A549 (cell line): Measurements from ENCODE around the gene SPRYD3. TPM values are rescaled to one million over a fixed set of nuclear protein-coding genes. Genes with fewer than 3 reads are reported as not detected.

Experiments
- ATAC-seq, 2 experiments: fragments of 200-7000 bp in 1 of 2; fragments of >200 bp in 1 of 2; cut with Nextera tagmentation in 1 of 2; cut with Tn5 transposase in 1 of 2; 3 replicates each; pipeline versions ENCODE4 v1.8.0 to v1.9.1; 2018 to 2020; ENCODE audit warnings: mild to moderate bottlenecking in 1 of 2, moderate library complexity in 1 of 2
- CTCF ChIA-PET: fragments of 300-600 bp; sonication (Branson Sonifier 250); formaldehyde crosslinking; extraction: SDS; loops from one replicate; lab custom pipeline; 2021; ENCODE audit warnings: antibody characterized with exemption, inconsistent platforms; lab: Yijun Ruan, JAX
- POLR2A ChIA-PET: fragments of 350-600 bp; formaldehyde crosslinking; extraction: SDS; loops from one replicate; lab custom pipeline; 2021; ENCODE audit warnings: antibody characterized with exemption, inconsistent platforms; lab: Yijun Ruan, JAX
- DNase-seq, 2 experiments: peaks; one replicate each; pipeline versions ENCODE4 v3.0.0 to v3.0.0-alpha.2; 2011 to 2016; ENCODE audit warnings: low read depth in 1 of 2, low spot score in 1 of 2
- FAIRE-seq: peaks from 2 replicates; lab custom pipeline; 2011; peaks lifted over from hg19 to GRCh38; lab: Jason Lieb, UNC
- H3K27ac ChIP-seq, 2 experiments: fragments of >200 bp; sonication (Bioruptor Twin); formaldehyde crosslinking; 3 replicates each; pipeline ENCODE4 v1.5.1; 2016 to 2017
- H3K4me1 ChIP-seq: fragments of >200 bp; sonication (Bioruptor Twin); formaldehyde crosslinking; 3 replicates; pipeline ENCODE4 v1.6.1; 2016
- H3K4me2 ChIP-seq: fragments of >200 bp; sonication (Bioruptor Twin); formaldehyde crosslinking; 3 replicates; pipeline ENCODE4 v1.6.1; 2016
- H3K4me3 ChIP-seq: fragments of >200 bp; sonication (Bioruptor Twin); formaldehyde crosslinking; 3 replicates; pipeline ENCODE4 v1.5.1; 2016
- H3K9me3 ChIP-seq: fragments of >200 bp; sonication (Bioruptor Twin); formaldehyde crosslinking; 3 replicates; pipeline ENCODE4 v1.6.1; 2016
- CBX8 ChIP-seq: fragments of 200-600 bp; sonication (generic); IDR thresholded peaks from 2 replicates; pipeline ENCODE4 v1.6.1; 2016
- CHD4 ChIP-seq: fragments of 200-600 bp; sonication (generic); IDR thresholded peaks from 2 replicates; pipeline ENCODE4 v1.6.1; 2016; ENCODE audit warnings: antibody characterized with exemption, mild to moderate bottlenecking, borderline replicate concordance
- EHF ChIP-seq: fragments of 250-450 bp; sonication (Bioruptor Pico); IDR thresholded peaks from 2 replicates; pipeline ENCODE4 v1.5.0; 2020; ENCODE audit warnings: mild to moderate bottlenecking
- EHMT2 ChIP-seq: fragments of 200-600 bp; sonication (generic); IDR thresholded peaks from 2 replicates; pipeline ENCODE4 v1.6.1; 2016; ENCODE audit warnings: antibody characterized with exemption, low read depth, mild to moderate bottlenecking, moderate library complexity
- EP300 ChIP-seq, 2 experiments: fragments of >200 bp; sonication (Bioruptor Twin); formaldehyde crosslinking; IDR thresholded peaks; 2 replicates in 1 of 2; 3 replicates in 1 of 2; pipeline ENCODE4 v1.6.1; 2016 to 2017
- FOSL2 ChIP-seq, 2 experiments: fragments of 450-650 bp in 1 of 2; fragments of >200 bp in 1 of 2; sonication (Bioruptor Twin) in 1 of 2; formaldehyde crosslinking; IDR thresholded peaks; 2 replicates each; pipeline versions ENCODE4 v1.5.0 to v1.6.1; 2016 to 2020; ENCODE audit warnings: mild to moderate bottlenecking in 1 of 2, moderate library complexity in 1 of 2
- FOXS1 ChIP-seq: fragments of 250-450 bp; sonication (Bioruptor Pico); IDR thresholded peaks from 2 replicates; pipeline ENCODE4 v1.5.0; 2020; ENCODE audit warnings: mild to moderate bottlenecking, moderate library complexity
- GATA3 ChIP-seq: IDR thresholded peaks from 2 replicates; pipeline ENCODE4 v1.6.1; 2012; ENCODE audit warnings: borderline replicate concordance
- HEYL ChIP-seq: fragments of 250-450 bp; sonication (Bioruptor Pico); IDR thresholded peaks from 2 replicates; pipeline ENCODE4 v1.8.0; 2021; ENCODE audit warnings: mild to moderate bottlenecking, moderate library complexity
- HOXB5 ChIP-seq: fragments of 250-450 bp; sonication (Bioruptor Pico); IDR thresholded peaks from 2 replicates; pipeline ENCODE4 v1.5.0; 2020; ENCODE audit warnings: mild to moderate bottlenecking, moderate library complexity
- KDM5A ChIP-seq: fragments of 200-600 bp; sonication (generic); IDR thresholded peaks from 2 replicates; pipeline ENCODE4 v1.6.1; 2016; ENCODE audit warnings: antibody characterized with exemption, mild to moderate bottlenecking
- MAFK ChIP-seq: fragments of 450-650 bp; IDR thresholded peaks from 2 replicates; pipeline ENCODE4 v1.6.1; 2014; ENCODE audit not compliant: partially characterized antibody
- MYC ChIP-seq: IDR thresholded peaks from 2 replicates; pipeline ENCODE4 v1.6.1; 2012; ENCODE audit warnings: mild to moderate bottlenecking, inconsistent platforms, low read length, improper control_type of control experiment, borderline replicate concordance
- NR3C1 ChIP-seq: fragments of >200 bp; sonication (Bioruptor Twin); formaldehyde crosslinking; IDR thresholded peaks from 3 replicates; pipeline ENCODE4 v1.6.1; 2017
- PHF8 ChIP-seq: fragments of 200-600 bp; sonication (generic); IDR thresholded peaks from 2 replicates; pipeline ENCODE4 v1.6.1; 2016; ENCODE audit warnings: low read depth, mild to moderate bottlenecking, antibody characterized with exemption, moderate library complexity, borderline replicate concordance
- POLR2A ChIP-seq: IDR thresholded peaks from 2 replicates; pipeline ENCODE4 v1.6.1; 2012; ENCODE audit warnings: mild to moderate bottlenecking, low read length
- RAD21 ChIP-seq, 2 experiments: fragments of >200 bp in 1 of 2; sonication (Bioruptor Twin) in 1 of 2; formaldehyde crosslinking in 1 of 2; IDR thresholded peaks in 1 of 2; conservative IDR thresholded peaks in 1 of 2; 2 replicates in 1 of 2; 3 replicates in 1 of 2; pipeline ENCODE4 v1.6.1; 2012 to 2018; ENCODE audit warnings: inconsistent platforms in 1 of 2
- SMC3 ChIP-seq: fragments of >200 bp; sonication (Bioruptor Twin); formaldehyde crosslinking; IDR thresholded peaks from 3 replicates; pipeline ENCODE4 v1.6.1; 2018; ENCODE audit warnings: inconsistent platforms
- SREBF2 ChIP-seq: fragments of 450-650 bp; IDR thresholded peaks from 2 replicates; pipeline ENCODE4 v1.6.1; 2014; ENCODE audit warnings: mild to moderate bottlenecking, moderate library complexity
- TFCP2L1 ChIP-seq: fragments of 250-450 bp; sonication (Bioruptor Pico); IDR thresholded peaks from 2 replicates; pipeline ENCODE4 v1.5.0; 2021; ENCODE audit warnings: mild to moderate bottlenecking
- ZC3H11A ChIP-seq: fragments of 450-650 bp; IDR thresholded peaks from 2 replicates; pipeline ENCODE4 v1.6.1; 2014; ENCODE audit warnings: antibody characterized with exemption, mild to moderate bottlenecking
- WGBS: methylation state at CpG from one replicate; pipeline ENCODE4 v1.1.6; 2017; ENCODE audit errors: missing lambda C conversion rate; 5-methylcytosine and 5-hydroxymethylcytosine counted together
- polyA plus RNA-seq, 4 experiments: library from polyadenylated mRNA; depleted of rRNA in 3 of 4; stranded (reverse); fragments of >200 nt; fragmentation: RNase III in 1 of 4; extraction: RNeasy Plus Mini Kit Qiagen cat#74134 plus additional on column Dnase treatment in 1 of 4; gene quantifications; 2 replicates in 3 of 4; 3 replicates in 1 of 4; pipeline ENCODE4 v1.2.3, GENCODE V29; 2011 to 2017
- TF ChIP-seq, protein P1 (sequence below): fragments of >200 bp; sonication (Bioruptor Twin); formaldehyde crosslinking; IDR thresholded peaks from 3 replicates; pipeline ENCODE4 v1.6.1; 2016
- TF ChIP-seq, protein P2 (sequence below): IDR thresholded peaks from 2 replicates; pipeline ENCODE4 v1.6.1; 2012
- TF ChIP-seq, protein P3 (sequence below): IDR thresholded peaks from 2 replicates; pipeline ENCODE4 v1.6.1; 2012
- TF ChIP-seq, protein P4 (sequence below): IDR thresholded peaks from 2 replicates; pipeline ENCODE4 v1.6.1; 2012; ENCODE audit warnings: low read depth, borderline replicate concordance
- TF ChIP-seq, protein P5 (sequence below): fragments of 250-450 bp; sonication (Bioruptor Pico); IDR thresholded peaks from 2 replicates; pipeline ENCODE4 v1.5.0; 2021; ENCODE audit warnings: mild to moderate bottlenecking, moderate library complexity, borderline replicate concordance

Gene SPRYD3
- polyA plus RNA-seq, 2 of the 4 experiments (the other 2 are of a cell fraction), result 17.3 to 26.8 TPM

DNA sequence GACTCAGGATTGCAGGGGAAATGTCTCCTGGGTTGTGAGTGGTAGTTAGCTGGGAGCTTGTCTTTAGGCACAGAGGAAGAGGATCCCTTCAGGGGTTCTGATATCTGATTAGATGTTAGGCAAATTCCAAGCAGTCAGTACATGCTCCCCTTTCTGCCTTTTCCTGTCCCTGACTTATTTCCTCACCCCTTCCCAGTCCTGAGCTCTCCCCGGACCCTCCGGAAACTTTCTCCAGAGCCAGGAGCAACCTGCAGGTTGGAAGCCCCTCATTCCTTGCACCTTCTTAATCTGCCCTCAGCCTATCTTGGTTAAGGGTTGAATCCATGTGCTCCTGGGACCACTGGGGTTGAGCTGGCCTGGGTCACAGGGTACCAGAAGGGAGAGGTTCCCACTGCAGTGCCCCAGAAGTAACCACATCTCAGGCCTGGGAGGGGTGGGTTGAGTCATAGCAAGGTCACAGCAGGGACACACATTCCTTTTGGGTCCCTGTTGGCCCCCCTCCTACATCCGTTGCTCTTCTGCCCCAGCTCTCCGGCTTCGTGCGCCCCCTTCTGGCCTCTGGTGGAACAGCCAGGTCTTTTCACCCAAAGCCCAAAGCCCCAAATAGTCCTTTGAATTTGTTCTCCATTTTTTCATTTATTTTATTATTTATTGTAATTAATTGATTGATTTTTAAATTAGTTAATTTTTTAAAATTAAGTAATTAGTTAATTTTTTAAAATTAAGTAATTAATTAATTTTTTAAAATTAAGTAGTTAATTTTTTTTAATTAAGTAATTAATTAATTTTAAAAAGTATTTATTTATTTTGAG, 20.1 kb upstream of the SPRYD3 start (continued):
- TF ChIP-seq, protein P1, sequence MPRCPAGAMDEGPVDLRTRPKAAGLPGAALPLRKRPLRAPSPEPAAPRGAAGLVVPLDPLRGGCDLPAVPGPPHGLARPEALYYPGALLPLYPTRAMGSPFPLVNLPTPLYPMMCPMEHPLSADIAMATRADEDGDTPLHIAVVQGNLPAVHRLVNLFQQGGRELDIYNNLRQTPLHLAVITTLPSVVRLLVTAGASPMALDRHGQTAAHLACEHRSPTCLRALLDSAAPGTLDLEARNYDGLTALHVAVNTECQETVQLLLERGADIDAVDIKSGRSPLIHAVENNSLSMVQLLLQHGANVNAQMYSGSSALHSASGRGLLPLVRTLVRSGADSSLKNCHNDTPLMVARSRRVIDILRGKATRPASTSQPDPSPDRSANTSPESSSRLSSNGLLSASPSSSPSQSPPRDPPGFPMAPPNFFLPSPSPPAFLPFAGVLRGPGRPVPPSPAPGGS, result no peak
- TF ChIP-seq HEYL (CRISPR knock-in tag) (no peak), CHD4 (no peak), EHMT2 (no peak)

DNA sequence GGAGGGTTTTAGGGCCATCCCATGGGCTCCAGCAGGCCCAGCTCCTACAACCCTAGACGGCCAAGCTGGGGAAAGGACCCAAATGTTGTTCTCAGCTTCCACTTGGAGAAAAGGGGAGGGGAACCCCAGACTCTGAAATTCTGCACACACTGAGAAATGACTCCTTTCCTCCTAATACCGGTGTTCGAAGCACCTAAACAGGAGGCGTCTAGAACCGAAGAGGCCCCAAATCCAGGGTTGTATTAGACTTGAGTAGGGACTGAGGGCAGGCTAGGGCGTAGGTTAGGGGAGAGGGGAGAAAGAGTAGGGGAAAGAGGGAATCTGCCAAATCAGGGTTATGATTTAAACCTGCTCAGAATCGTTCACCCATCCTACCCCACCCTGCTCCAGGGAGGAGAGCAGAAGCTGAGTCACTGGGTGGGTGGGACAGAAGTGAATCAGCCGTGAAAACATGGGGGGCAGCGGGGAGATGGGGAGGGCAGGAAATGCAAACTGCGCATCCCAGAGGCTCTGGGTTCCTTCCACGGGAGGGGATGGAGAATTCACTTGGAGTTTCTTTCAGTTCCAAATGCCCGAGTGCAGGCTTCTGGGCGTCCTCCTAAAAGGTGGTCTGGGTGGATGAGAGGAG, 19.3 kb upstream of the SPRYD3 start:
- Histone ChIP-seq H3K27ac (peak overlapping the region; percentile 92 to 95), H3K4me2 (peak overlapping the region; percentile 95), H3K4me3 (peak overlapping the region; percentile 54), H3K9me3 (no peaks in the 10 kb centered on the region), H3K4me1 (peaks cover 51% of the 10 kb centered on the region)
- POLR2A ChIA-PET, result interaction anchor here (0.7 to 3.5 kb wide), 6 partner anchors 19 to 82 kb away, joined by 3 to 46 read pairs (median 10); partner anchors contain the start of genes CSAD, SPRYD3 and ZNF740
- FAIRE-seq (no peak), DNase-seq (peak; percentile 69 to 74), ATAC-seq (peak; percentile 46 to 61)
- 2% methylated on average over 13 of the region's 13 CpGs for WGBS
- CTCF ChIA-PET, result interaction anchor here (0.5 to 38.0 kb wide), 23 partner anchors 8 to 204 kb away, joined by 3 to 1424 read pairs (median 3); partner anchors contain the start of genes CSAD, SPRYD3, TNS2 and ZNF740
- no peak for TF ChIP-seq MYC
- no peak for TF ChIP-seq ZC3H11A
- TF ChIP-seq FOXS1 (CRISPR knock-in tag), result no peak
- TF ChIP-seq MAFK, result peak; percentile 38
- TF ChIP-seq, protein P2, sequence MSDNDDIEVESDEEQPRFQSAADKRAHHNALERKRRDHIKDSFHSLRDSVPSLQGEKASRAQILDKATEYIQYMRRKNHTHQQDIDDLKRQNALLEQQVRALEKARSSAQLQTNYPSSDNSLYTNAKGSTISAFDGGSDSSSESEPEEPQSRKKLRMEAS, result peak; percentile 23
- TF ChIP-seq NR3C1, result no peak
- 0 out of 5 replicates have a peak, but pooled peaks of 1 of the 2 experiments have one; percentile 1 for TF ChIP-seq RAD21 (conservative IDR thresholded peaks at IDR 0.05 in 1 of 2, IDR thresholded peaks at IDR 0.05 in 1 of 2)
- TF ChIP-seq FOSL2 (IDR thresholded peaks at IDR 0.05), result peak; percentile 67
- TF ChIP-seq FOSL2 (CRISPR knock-in tag; IDR thresholded peaks at IDR 0.05), result peak; percentile 43; the same call in 1 of the 2 replicates
- peak; percentile 42 for TF ChIP-seq POLR2A
- TF ChIP-seq, protein P3, sequence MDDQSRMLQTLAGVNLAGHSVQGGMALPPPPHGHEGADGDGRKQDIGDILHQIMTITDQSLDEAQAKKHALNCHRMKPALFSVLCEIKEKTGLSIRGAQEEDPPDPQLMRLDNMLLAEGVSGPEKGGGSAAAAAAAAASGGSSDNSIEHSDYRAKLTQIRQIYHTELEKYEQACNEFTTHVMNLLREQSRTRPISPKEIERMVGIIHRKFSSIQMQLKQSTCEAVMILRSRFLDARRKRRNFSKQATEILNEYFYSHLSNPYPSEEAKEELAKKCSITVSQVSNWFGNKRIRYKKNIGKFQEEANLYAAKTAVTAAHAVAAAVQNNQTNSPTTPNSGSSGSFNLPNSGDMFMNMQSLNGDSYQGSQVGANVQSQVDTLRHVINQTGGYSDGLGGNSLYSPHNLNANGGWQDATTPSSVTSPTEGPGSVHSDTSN, result 0 out of 2 replicates have a peak, but pooled peaks have one; percentile 38
- TF ChIP-seq EP300 (IDR thresholded peaks at IDR 0.05), result no peak
- no peak for TF ChIP-seq EHF (CRISPR knock-in tag)
- no peak for TF ChIP-seq CBX8
- TF ChIP-seq SMC3, result no peak
- TF ChIP-seq HOXB5 (CRISPR knock-in tag), result no peak

DNA sequence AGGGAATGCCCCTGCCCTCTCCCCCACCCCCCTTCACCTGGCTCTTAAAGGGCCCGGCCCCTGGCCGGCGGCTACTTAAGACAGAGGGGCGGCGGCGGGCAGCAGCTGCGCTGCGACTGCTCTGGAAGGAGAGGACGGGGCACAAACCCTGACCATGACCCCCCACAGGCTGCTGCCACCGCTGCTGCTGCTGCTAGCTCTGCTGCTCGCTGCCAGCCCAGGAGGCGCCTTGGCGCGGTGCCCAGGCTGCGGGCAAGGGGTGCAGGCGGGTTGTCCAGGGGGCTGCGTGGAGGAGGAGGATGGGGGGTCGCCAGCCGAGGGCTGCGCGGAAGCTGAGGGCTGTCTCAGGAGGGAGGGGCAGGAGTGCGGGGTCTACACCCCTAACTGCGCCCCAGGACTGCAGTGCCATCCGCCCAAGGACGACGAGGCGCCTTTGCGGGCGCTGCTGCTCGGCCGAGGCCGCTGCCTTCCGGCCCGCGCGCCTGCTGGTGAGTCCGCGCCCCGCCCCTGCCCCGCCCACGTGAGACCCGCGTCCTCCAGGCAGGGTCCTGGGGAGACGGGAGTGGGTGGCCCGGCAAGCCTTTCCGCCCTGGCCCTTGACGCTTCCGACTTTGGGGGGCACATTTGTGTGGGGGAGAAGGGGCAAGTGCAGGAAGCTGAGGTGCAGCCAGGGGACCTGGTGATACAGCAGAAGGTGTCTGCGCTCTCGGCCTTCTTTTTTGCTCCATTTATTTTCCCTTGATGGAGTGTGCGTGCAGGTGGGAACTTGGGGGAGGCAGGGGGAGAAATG, 18.6 kb upstream of the SPRYD3 start, which contains the start of gene IGFBP6:
Gene IGFBP6 (plus strand): TSS at position 104 of the 790 bp plus-strand sequence. CDS start 51 bp downstream, at position 155.
- DNase-seq (peak; percentile 65), ATAC-seq (peak; percentile 72 to 85), FAIRE-seq (no peak)
- ChIA-PET POLR2A (interaction anchor here (1.7 to 3.5 kb wide), 5 partner anchors 18 to 82 kb away, joined by 4 to 46 read pairs (median 11); partner anchors contain the start of genes CSAD, SPRYD3 and ZNF740), CTCF (interaction anchor here (0.6 to 38.0 kb wide), 8 partner anchors 20 to 117 kb away, joined by 3 to 1424 read pairs (median 3); partner anchors contain the start of genes SPRYD3 and TNS2)
- Histone ChIP-seq H3K4me3 (peak within 1 kb of the TSS; percentile 54), H3K27ac (peak within 1 kb of the TSS; percentile 92 to 95), H3K4me1 (peaks cover 49% of the 10 kb centered on the region), H3K9me3 (no peaks in the 10 kb centered on the region), H3K4me2 (peak within 1 kb of the TSS; percentile 95)
- WGBS, result under 1% methylated on average over 40 of the region's 51 CpGs
- TF ChIP-seq, protein P4, sequence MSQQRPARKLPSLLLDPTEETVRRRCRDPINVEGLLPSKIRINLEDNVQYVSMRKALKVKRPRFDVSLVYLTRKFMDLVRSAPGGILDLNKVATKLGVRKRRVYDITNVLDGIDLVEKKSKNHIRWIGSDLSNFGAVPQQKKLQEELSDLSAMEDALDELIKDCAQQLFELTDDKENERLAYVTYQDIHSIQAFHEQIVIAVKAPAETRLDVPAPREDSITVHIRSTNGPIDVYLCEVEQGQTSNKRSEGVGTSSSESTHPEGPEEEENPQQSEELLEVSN, result 0 out of 2 replicates have a peak, but pooled peaks have one; percentile 68
- TF ChIP-seq GATA3, result peak; percentile 34; the same call in 1 of the 2 replicates
- no peak for TF ChIP-seq CHD4
- TF ChIP-seq FOSL2 (IDR thresholded peaks at IDR 0.05), result no peak
- no peak for TF ChIP-seq FOSL2 (CRISPR knock-in tag; IDR thresholded peaks at IDR 0.05)
- TF ChIP-seq PHF8, result peak; percentile 29; the same call in 1 of the 2 replicates
- no peak for TF ChIP-seq RAD21 (conservative IDR thresholded peaks at IDR 0.05 in 1 of 2, IDR thresholded peaks at IDR 0.05 in 1 of 2)
- TF ChIP-seq KDM5A, result no peak
- no peak for TF ChIP-seq TFCP2L1 (CRISPR knock-in tag)
- no peak for TF ChIP-seq SREBF2
- TF ChIP-seq, protein P5, sequence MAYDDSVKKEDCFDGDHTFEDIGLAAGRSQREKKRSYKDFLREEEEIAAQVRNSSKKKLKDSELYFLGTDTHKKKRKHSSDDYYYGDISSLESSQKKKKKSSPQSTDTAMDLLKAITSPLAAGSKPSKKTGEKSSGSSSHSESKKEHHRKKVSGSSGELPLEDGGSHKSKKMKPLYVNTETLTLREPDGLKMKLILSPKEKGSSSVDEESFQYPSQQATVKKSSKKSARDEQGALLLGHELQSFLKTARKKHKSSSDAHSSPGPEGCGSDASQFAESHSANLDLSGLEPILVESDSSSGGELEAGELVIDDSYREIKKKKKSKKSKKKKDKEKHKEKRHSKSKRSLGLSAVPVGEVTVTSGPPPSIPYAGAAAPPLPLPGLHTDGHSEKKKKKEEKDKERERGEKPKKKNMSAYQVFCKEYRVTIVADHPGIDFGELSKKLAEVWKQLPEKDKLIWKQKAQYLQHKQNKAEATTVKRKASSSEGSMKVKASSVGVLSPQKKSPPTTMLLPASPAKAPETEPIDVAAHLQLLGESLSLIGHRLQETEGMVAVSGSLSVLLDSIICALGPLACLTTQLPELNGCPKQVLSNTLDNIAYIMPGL (CRISPR knock-in tag), result no peak
- TF ChIP-seq CBX8, result no peak
